ENCODE results near the gene CCDC187.

The CCDC187 gene

GRCh38 chr9:136297016-136297691 lies 6.7 kb downstream of the CCDC187 start:
- DNase-seq (ENCODE audit: low read depth), result no peak

- DNase-seq (ENCODE audit: low read depth), result no peak
Observed at GRCh38 chr9:136296434-136297015, 7.4 kb downstream of the CCDC187 start.

- no peak for DNase-seq (ENCODE audit: low read depth)
Observed at GRCh38 chr9:136295542-136296433, 8.1 kb downstream of the CCDC187 start.

- DNase-seq (ENCODE audit: low read depth), result no peak
Observed at GRCh38 chr9:136295055-136295454, 8.8 kb downstream of the CCDC187 start.

- no peak for DNase-seq (ENCODE audit: low read depth)
Observed at GRCh38 chr9:136294437-136294836, 9.5 kb downstream of the CCDC187 start.

- no peak for DNase-seq (ENCODE audit: low read depth)
Observed at GRCh38 chr9:136293476-136294077, 10.3 kb downstream of the CCDC187 start.

GRCh38 chr9:136292591-136293448 lies 11.1 kb downstream of the CCDC187 start:
- no peak for DNase-seq (ENCODE audit: low read depth)

GRCh38 chr9:136292026-136292538 lies 11.8 kb downstream of the CCDC187 start:
- DNase-seq (ENCODE audit: low read depth), result no peak

GRCh38 chr9:136291306-136292025 lies 12.4 kb downstream of the CCDC187 start:
- no peak for DNase-seq (ENCODE audit: low read depth)

GRCh38 chr9:136290508-136291000 lies 13.3 kb downstream of the CCDC187 start:
- DNase-seq (ENCODE audit: low read depth), result no peak

- DNase-seq (ENCODE audit: low read depth), result no peak
Observed at GRCh38 chr9:136289651-136290507, 14.0 kb downstream of the CCDC187 start.

- DNase-seq (ENCODE audit: low read depth), result no peak
Observed at GRCh38 chr9:136287960-136288753, 15.7 kb downstream of the CCDC187 start.

- DNase-seq (ENCODE audit: low read depth), result no peak
Observed at GRCh38 chr9:136286987-136287379, 16.9 kb downstream of the CCDC187 start.

- DNase-seq (ENCODE audit: low read depth), result no peak
Observed at GRCh38 chr9:136286359-136286986, 17.4 kb downstream of the CCDC187 start.

GRCh38 chr9:136285501-136286358 lies 18.2 kb downstream of the CCDC187 start:
- no peak for DNase-seq (ENCODE audit: low read depth)

- no peak for DNase-seq (ENCODE audit: low read depth)
Observed at GRCh38 chr9:136284951-136285350, 18.9 kb downstream of the CCDC187 start.

- no peak for DNase-seq (ENCODE audit: low read depth)
Observed at GRCh38 chr9:136284311-136284710, 19.6 kb downstream of the CCDC187 start.

Data from activated T-helper 9 cell treated with anti-CD3 and anti-CD28 coated beads, Interleukin-2, amount 50 U/mL, for 16 hours (primary cell).